Right ventricle myocardium superior (tissue), 1 donor: ENCODE results near the gene PDCD2L. TPM values are rescaled to one million over a fixed set of nuclear protein-coding genes. Genes with fewer than 3 reads are reported as not detected.

Experiments used
- ATAC-seq: fragments of 200-7000 bp; cut with Tn5 transposase; one replicate; pipeline ENCODE4 v1.9.1; 2020; ENCODE audit warnings: mild to moderate bottlenecking; ENCODE audit not compliant: poor library complexity
- DNase-seq: peaks from one replicate; pipeline ENCODE4 v3.0.0-alpha.2; 2020
- intact Hi-C: fragments of 100-400 bp; cut with DNase I; formaldehyde crosslinking; loops from one replicate; pipeline ENCODE4 v1.11.2; 2022
- total RNA-seq: library from RNA; stranded (reverse); fragmentation: NEBNext Ultra II Directional; extraction: Animal tissue kit (Norgen Biotek cat#: 25700); gene quantifications from one replicate; pipeline ENCODE4 v1.2.1, GENCODE V29; 2021
- donor health status: DM: no; HTN: yes; CAD: no; lungs with severe emphysema.

PDCD2L gene
- total RNA-seq, 1 donor from 2014 or later, result 10.4 TPM

DNA sequence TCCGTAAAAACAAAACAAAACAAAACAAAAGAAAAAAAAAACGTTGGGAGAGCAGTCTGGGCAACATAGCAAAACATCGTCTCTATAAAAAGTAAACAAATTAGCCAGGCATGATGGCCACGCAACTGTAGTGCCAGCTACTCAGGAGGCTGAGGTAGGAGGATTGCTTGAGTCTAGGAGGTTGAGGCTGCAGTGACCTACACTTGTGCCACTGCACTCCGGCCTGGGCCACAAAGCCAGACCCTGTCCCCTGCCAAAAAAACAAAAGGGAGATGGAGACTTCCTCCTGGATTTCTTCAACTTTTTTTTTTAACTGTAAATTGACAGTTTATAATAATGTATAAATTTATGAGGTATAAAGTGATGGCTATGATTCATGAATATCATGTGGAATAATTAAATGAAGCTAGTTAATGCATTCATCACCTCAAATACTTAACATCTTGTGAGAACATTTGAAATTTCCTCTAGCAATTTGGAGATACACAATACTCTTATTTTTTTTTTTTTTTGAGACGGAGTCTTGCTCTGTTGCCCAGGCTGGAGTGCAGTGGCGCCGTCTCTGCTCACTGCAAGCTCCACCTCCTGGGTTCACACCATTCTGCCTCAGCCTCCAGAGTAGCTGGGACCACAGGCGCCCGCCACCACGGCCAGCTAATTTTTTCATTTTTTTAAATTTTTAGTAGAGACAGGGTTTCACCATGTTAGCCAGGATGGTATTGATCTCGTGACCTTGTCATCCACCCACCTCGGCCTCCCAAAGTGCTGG, 1.9 kb downstream of the PDCD2L start:
- no peak for DNase-seq
- intact Hi-C loops, result no loop called here
- no peak for ATAC-seq

DNA sequence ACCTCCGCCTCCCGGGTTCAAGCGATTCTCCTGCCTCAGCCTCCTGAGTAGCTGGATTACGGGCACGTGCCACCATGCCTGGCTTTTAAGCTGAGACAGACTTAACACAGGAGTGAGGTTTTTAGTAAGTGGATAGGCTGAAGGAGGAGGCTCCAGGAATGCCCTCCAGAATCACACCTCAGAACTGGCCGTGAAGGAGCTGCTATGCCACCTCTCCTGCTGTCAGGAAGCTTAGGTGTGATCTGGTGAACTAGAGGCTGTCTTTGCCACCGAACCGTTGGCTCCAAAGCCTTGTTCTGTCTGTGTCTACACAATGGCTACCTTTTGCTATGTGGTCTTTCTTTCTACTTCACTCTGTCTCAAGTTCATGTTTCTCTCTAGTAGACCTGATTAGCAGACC, 4.2 kb downstream of the PDCD2L start:
- DNase-seq (no peak), ATAC-seq (no peak)
- intact Hi-C loops, result no loop called here

DNA sequence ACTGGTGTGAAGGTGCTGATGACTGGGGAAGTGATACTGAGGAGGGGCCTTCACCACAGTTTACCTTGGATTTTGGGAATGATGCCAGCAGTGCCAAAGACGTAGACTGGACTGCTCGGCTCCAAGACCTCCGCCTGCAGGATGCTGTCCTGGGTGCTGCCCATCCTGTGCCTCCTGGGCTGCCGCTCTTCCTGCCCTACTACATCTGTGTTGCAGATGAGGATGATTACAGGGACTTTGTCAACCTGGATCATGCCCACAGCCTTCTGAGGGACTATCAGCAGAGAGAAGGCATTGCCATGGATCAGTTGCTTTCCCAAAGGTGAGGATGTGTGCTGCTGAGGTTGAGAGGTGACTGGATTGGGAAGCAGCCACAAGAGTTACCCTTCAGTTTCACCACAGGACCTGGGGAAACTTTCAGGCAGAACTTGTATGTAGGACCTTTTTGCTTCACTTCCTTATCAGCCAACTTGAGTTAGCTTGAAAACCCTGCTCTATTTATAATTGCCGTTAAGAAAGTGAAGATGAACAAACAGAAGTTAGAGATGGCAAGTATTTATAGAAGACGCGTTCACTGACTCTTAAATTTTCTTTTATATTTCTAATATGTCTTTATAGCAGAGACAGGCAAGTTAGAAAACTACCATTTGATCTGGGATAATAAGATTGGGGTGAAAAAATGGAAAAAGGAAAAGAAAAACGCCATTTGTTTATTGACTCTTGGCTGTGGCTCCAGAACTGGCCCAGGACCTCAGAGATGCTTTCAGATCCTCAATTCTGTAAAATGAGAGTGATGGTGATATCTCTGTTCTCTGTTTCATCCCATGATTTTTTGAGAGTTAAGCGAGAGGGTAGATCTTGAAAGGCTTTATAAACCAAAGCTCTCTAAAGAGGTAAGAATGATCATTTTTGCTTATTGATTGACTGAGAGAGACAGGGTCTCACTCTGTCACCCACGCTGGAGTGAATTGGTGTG, 5.3 kb downstream of the PDCD2L start:
- no peak for DNase-seq
- ATAC-seq, result no peak
- intact Hi-C loops, result no loop called here

DNA sequence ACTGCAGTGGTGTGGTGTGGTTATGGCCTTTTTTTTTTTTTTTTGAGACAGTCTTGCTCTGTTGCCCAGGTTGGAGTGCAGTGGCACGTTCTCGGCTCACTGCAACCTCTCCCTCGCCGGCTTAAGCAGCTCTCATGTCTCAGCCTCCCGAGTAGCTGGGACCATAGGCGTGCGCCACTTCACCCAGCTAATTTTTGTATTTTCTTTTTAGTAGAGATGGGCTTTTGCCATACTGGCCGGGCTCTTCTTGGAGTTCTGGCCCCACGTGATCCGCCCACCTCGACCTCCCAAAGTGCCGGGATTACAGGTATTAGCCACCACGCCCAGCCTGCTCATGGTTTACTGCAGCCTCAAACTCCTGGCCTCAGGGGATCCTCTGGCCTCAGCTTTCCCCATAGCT, 7.0 kb downstream of the PDCD2L start:
- DNase-seq, result no peak
- intact Hi-C loops, result no loop called here
- ATAC-seq, result no peak

DNA sequence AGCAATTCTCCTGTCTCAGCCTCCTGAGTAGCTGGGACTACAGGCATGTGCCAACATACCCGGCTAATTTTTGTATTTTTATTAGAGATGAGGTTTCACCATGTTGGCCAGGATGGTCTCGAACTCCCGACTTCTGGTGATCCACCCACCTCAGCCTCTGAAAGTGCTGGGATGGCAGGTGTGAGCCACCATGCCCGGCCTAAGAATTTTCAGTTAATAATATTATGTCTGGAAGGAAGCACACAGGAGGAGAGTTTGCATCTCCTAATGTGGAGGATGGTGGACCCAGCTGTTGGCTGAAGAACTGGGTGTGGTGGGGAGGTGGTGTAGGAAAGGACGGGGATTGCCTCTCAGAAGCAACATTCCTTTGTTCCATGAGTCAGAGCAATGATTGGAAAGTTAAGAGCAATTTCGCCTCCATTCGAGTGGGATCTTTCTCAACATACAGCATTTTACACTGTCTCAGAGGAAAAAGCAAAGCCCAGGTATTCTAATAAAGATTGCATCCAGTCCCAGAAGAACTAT, 11.9 kb downstream of the PDCD2L start:
- DNase-seq (no peak), ATAC-seq (no peak)
- intact Hi-C loops, result no loop called here

DNA sequence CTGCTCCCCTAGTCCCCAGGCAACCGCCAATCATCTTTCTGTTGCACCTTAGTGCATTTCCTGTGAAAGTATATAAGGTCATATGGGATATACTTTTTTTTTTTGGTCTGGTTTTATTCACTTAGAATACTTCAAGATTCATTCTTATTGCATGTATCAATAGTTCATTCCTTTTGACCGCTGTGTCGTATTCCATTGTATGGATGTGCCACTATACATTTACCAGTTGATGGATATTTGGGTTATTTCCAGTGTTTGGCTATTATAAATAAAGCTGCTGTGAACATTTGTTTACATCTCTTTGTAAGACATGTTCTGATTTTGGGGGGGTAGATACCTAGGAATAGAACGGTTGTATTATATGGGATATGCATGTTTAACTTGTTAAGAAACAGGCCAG, 14.1 kb downstream of the PDCD2L start:
- intact Hi-C loops, result no loop called here
- no peak for ATAC-seq
- DNase-seq, result no peak

DNA sequence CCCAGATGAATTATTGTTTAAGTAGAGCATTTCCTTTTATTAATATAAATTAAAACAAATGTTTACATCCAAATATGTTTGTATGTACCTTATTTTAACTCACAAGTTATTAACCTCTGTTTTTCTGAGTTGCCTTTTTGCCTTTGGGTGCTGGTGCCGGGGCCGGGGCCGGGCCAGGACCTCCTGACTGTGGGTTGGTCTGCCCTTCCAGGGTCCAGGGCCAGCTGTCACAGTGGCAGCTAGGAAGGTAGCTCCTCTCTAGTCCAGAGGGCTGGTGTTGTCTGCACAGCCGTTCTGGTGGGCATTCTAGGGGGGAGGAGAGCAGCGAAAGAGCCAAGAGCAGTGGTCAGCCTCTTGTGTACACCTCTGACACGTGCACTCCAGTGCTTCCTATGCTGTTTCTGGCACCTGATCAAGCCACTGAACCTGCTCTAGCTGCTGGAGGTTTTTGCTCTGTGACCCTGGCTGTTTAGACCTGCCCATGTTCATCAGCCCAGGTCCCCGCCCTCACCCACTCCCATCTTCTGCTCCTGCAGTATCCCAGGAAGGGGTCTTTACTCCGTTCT, 22.0 kb downstream of the PDCD2L start:
- ATAC-seq (no peak), DNase-seq (no peak)
- intact Hi-C loops, result loop anchor here (5.0 kb wide), 1 partner anchor 76 kb away; no protein-coding TSS in a partner anchor

DNA sequence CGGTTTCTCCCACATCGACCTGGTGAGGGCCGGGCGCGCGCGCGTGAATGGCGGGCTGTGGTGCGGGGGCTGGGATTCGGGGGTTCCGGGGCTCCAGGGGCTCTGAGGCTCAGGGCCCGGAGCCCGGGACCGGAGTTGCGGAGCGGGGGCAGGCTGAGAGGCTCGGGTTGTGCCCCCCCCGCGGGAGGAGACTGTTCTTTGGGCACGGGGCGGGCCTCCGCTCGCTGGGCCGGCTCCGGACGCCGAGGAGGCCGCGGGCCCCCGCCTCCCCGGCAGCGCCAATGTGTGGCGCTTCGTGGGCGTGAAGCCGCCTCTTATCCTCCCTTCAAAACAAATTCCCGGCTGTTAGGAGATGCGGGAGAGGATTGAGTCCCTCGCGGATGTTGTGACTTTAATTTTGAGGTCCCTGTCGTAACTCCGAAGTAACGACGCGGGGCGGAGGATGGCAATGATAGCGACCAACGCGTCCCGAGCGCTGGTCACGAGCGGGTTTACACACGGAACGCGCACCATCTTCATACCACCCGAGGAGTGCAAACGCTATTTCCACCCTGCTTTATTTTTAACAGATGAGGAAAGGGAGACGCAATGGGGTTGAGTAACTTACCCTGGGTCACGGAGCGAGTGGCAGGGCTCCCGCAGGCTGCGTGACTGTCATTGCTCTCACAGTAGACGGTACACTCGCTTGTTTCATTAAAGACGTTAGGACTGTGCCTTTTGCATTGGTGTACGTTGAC, 24.5 kb downstream of the PDCD2L start:
- peak; percentile 79 for ATAC-seq
- intact Hi-C loops, result loop anchor here (5.0 kb wide), 1 partner anchor 74 kb away; no protein-coding TSS in a partner anchor
- DNase-seq, result peak; percentile 41

DNA sequence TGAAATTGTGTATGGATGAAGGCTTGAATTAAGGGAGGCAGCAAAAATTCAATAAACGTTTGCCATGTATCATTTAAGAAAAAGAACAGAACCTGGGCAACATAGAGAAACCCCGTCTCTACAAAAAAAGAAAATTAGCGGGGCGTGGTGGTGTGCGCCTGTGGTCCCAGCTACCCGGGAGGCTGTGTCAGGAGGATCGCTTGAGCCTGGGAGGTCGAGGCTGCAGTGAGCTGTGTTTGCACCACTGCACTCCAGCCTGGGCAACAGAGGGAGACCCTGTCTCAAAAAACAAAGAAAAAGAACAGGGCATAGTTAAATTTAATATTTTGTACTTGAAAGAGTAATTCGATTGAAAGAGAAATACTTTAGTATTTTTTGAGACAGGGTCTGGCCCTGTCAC, 25.4 kb downstream of the PDCD2L start:
- DNase-seq, result no peak
- ATAC-seq, result no peak
- intact Hi-C loops, result loop anchor here (5.0 kb wide), 1 partner anchor 73 kb away; no protein-coding TSS in a partner anchor

DNA sequence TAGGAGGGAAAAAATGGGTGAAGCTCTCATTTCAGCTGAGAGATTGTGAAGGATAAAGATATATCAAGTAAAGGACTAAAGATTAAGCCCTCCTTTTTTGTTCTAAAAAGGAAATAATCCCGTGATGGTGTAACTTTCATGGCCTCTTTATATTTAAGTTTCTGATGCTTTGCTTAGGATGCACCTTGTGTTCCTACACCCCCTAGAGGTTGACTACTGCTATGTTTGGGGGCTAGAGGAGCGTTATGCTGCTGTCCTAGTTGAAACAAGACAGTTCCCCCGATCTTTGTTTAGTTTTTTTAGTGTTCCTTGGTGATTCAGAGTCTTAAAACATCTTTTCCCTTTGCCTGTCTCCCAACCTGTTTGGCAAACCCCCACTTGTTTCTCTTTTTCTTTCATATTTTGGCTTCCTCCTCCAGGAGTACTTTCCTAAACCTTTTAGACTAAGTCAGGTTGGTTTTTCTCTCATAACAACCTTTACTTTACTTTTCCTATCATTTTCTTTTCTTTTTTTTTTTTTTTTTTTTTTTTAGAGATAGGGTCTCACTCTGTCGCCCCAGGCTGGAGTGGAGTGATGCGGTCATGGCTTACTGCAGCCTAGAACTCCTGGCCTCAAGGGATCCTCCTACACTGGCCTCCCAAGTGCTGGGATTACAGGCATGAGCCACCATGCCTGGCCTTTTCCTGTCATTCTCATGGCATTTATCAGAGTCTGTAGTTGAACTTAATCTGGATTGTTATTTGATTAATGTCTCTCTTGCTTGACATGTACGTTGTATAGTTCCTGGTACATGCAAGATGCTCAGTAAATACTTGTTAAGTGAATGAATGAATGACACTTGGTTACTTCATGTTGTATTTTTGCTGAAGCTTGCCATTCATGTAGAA, 26.8 kb downstream of the PDCD2L start:
- DNase-seq, result no peak
- no peak for ATAC-seq
- intact Hi-C loops, result no loop called here

DNA sequence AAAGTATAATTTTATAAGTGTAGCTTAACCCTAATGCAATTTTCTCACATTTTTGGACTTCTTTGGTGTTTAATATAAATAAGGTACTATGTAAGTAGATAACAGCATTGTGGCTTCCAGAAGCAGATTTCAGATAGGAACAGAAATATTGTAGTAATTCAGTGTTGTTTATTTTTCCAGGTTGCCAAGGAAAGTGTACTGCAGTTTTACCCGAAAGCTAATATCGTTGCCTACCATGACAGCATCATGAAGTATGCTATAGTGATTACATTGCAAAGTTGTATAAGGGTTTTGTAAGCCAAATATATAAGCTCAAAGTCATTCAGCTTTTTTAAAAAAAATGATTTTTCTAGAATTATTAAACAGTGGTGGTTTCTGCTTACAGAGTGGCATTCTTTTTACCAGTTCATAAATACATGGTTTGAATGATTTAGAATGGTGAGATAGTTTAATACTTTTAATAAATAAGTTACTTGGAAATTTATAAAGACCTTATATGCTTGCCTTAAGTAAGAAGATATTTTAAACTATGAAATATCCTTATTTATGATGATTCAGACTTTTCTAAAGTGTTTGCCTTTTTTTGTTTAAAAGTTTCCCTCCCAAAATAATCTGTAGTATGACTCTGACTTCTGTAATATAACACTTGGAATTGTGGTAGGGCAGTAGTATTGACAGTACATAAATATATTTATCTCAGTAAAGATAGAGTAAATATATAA, 27.6 kb downstream of the PDCD2L start:
- ATAC-seq (no peak), DNase-seq (no peak)
- intact Hi-C loops, result no loop called here

DNA sequence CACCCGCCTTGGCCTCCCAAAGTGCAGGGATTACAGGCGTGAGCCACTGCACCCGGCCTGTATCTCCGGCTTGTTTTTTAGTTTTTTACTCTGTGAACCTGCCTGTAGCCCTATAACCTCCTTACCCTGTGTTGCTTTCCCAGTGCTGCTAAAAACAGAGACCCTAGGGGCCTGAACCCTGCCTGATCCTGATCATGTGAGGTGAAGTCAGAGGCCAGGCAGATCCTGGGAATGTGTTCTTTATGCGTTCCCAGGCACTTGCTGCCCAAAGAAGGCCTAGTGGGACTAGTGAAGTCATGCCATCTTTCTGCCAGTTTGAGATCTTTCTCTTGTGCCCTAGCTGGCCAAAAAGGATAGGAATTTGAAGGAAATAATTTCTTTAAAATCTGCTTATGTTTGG, 28.6 kb downstream of the PDCD2L start:
- intact Hi-C loops, result no loop called here
- DNase-seq, result no peak
- ATAC-seq, result peak; percentile 6

DNA sequence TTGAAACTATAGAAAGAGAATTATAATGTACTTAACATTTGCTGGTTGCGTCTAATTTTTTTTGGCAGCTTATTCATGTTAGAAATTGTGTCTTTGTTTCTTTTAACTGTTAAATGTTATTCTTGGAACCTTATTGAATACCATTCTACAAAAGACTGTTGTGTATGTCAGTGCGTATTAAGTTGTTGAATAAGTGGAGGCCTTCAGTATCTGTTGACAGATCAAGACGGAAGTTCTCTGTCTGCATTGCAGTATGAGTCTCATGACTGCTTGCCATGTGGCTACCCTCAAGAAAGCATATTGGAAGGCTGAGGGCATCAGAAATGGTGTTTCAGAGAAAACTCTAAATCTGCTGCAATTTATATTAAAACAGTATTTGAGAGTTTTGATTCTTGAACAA, 32.5 kb downstream of the PDCD2L start:
- intact Hi-C loops, result no loop called here
- ATAC-seq, result no peak
- DNase-seq, result no peak

DNA sequence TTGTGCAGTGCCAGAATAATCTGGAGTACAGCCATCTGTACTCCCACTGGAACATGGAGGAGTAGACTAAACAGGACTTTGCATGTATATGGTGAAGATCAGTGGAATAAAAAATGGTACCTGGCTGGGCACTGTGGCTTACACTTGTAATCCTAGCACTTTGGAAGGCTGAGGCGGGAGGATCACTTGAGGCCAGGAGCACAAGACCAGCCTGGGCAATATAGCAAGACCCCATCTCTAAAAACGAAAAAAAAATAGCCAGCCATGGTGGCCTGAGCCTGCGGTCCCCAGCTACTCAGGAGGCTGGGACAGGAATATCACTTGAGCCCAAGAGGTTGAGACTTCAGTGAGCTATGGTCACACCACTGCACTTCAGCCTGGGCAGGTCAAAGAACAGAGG, 44.0 kb downstream of the PDCD2L start:
- DNase-seq (no peak), ATAC-seq (no peak)
- intact Hi-C loops, result no loop called here

DNA sequence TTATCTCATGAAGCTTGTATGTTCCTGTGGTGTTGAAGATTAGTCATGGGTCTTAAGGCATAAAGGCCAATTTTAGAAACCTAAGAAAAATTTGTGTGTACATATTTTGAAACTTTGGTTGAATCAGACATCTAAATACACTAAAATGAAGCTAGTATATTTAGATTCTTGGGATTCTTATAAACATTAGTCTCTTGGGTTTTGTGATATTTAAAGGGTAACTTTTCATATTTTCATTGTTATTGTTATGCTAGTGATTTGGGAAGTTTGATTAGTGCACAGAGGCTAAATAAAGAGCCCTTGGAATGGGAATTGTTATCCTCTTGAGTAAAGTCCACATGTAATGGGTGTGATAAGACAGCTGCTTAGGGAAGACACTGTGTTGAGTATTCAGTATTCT, 48.5 kb downstream of the PDCD2L start:
- no peak for ATAC-seq
- no peak for DNase-seq
- intact Hi-C loops, result no loop called here

DNA sequence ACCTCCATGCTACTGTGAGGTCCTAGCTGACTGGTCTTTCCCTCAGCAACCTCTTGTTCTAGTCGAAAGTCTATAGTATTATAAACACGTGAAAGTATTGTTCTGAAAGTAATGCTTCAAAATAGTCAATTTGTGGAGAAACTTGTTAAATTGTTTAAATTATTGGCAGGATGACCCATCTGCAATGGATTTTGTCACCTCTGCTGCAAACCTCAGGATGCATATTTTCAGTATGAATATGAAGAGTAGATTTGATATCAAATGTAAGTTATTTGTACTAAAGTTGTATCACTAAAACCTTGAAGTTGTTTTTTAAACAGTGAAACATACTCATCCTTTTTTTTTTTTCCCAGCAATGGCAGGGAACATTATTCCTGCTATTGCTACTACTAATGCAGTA, 49.9 kb downstream of the PDCD2L start:
- ATAC-seq (no peak), DNase-seq (no peak)
- intact Hi-C loops, result no loop called here

DNA sequence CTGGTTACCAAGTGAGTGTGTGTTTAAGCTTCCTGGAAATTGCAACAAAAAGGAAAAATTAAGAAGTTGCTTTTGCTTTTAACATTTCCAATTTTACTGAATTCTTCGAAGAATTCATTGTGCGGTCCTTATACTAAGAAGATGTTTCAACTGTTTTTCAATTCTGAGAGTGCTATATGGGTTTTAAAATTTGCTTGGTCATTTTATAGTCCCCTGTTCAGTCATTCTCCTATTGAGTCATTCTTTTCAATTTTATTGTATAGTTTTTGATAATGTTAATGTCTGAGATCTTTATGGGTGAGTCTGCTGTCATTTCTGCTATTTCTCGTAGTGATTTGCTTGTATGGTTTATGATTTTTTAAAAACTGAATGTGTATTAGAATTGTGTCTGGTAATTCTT, 50.5 kb downstream of the PDCD2L start:
- no peak for ATAC-seq
- intact Hi-C loops, result no loop called here
- no peak for DNase-seq
